HG02970 (cell line): Measurements from ENCODE around the gene MASP1.
"Not testable (repeated sequence)": the region's sequence is repeated elsewhere in the genome, so short reads cannot be mapped to it uniquely, and the experiment has no call there.

Experiments used
- ATAC-seq: cut with Tn5 transposase; IDR thresholded peaks from one replicate; pipeline ENCODE4 v1.9.1; 2021; ENCODE audit warnings: mild to moderate bottlenecking, moderate library complexity, moderate number of reproducible peaks; ENCODE audit not compliant: unreplicated experiment, low FRiP score

Gene MASP1

GRCh38 chr3:187237741-187238140, 53.8 kb downstream of the MASP1 start:
- ATAC-seq = no peak

- ATAC-seq = no peak
Observed at GRCh38 chr3:187236962-187237361, 54.6 kb downstream of the MASP1 start.

GRCh38 chr3:187230011-187230410, 61.5 kb downstream of the MASP1 start:
- ATAC-seq = no peak

- ATAC-seq = no peak
Observed at GRCh38 chr3:187228740-187229139, 62.8 kb downstream of the MASP1 start.

- no peak for ATAC-seq
Observed at GRCh38 chr3:187227658-187228258, 63.8 kb downstream of the MASP1 start.

- no peak for ATAC-seq
Observed at GRCh38 chr3:187223799-187224198, 67.7 kb downstream of the MASP1 start.

GRCh38 chr3:187222801-187223200, 68.7 kb downstream of the MASP1 start:
- no peak for ATAC-seq

GRCh38 chr3:187215460-187215859, 76.1 kb downstream of the MASP1 start:
- no peak for ATAC-seq

- no peak for ATAC-seq
Observed at GRCh38 chr3:187213616-187214015, 77.9 kb downstream of the MASP1 start.

GRCh38 chr3:187212705-187213104, 78.8 kb downstream of the MASP1 start:
- ATAC-seq = no peak

GRCh38 chr3:187212196-187212545, 79.4 kb downstream of the MASP1 start:
- ATAC-seq = no peak

- ATAC-seq = no peak
Observed at GRCh38 chr3:187211532-187212195, 79.9 kb downstream of the MASP1 start.

GRCh38 chr3:187210545-187211327, 80.8 kb downstream of the MASP1 start:
- peak; percentile 55 for ATAC-seq

GRCh38 chr3:187210091-187210490, 81.4 kb downstream of the MASP1 start:
- no peak for ATAC-seq

GRCh38 chr3:187209491-187209890, 82.0 kb downstream of the MASP1 start:
- ATAC-seq = no peak

GRCh38 chr3:187208159-187208558, 83.4 kb downstream of the MASP1 start:
- ATAC-seq = no peak

GRCh38 chr3:187207624-187208023, 83.9 kb downstream of the MASP1 start:
- ATAC-seq = no peak

- ATAC-seq = no peak
Observed at GRCh38 chr3:187207062-187207461, 84.5 kb downstream of the MASP1 start.

GRCh38 chr3:187205683-187206082, 85.9 kb downstream of the MASP1 start:
- ATAC-seq = no peak

- ATAC-seq = not testable (repeated sequence)
Observed at GRCh38 chr3:187199463-187200050, 92.0 kb downstream of the MASP1 start.

- no peak for ATAC-seq
Observed at GRCh38 chr3:187198490-187198889, 93.0 kb downstream of the MASP1 start.
